ENCODE data around the gene SEC22A. TPM values are rescaled to one million over a fixed set of nuclear protein-coding genes. Genes with fewer than 3 reads are reported as not detected.

Gene SEC22A
- total RNA-seq, 2 donors from 2014 or later: 16.8 to 18.3 TPM

DNA sequence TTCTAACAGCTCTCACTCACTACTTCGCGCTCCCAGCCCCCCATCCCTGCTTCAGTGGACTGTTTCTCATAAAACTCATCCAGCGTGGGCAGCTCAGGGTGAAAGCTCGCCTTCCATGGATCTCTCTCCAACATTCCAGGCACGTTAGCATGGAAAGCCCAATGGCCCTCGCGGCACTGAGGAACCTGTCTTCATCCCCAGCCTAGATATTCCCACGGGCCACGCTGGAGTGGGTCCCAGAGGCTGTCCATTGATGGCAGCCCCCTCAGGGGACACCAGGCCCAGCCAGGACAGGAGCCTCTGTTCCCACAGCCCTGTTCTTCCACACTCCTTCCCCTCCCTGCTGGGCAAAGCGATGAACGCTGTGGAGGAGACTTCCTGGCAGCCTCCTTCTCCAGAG is 121.1 kb downstream of the SEC22A start:
- ATAC-seq (no peak), DNase-seq (ENCODE audit: low spot score in 2 of 2) (no peak)
- Mint-ChIP-seq H3K27ac (peak overlapping the region in 1 of 2 donors; percentile 9), H3K9me3 (no peaks in the 10 kb centered on the region), H3K36me3 (no peaks in the 10 kb centered on the region)

Other genes starting within 250 kb of the SEC22A start
- not detected for gene SEMA5B, start 174.2 kb upstream of the SEC22A start, total RNA-seq
- gene PDIA5, start 134.9 kb upstream of the SEC22A start, total RNA-seq: 10 to 100 TPM in 1 of 2 donors, 1 to 10 TPM in 1; 5.5 to 20.0 TPM
- gene ADCY5, start 247.1 kb downstream of the SEC22A start, total RNA-seq: not detected

All from activated naive CD4-positive, alpha-beta T cell treated with anti-CD3 and anti-CD28 coated beads, Interleukin-2, amount 50 U/mL, for 72 hours (primary cell).